ENCODE measurements around the gene KAT2A.

The KAT2A gene

GRCh38 chr17:42135664-42136653, 14.8 kb upstream of the KAT2A start:
- no peak for DNase-seq (ENCODE audit: low spot score)

- no peak for DNase-seq (ENCODE audit: low spot score)
Measured at GRCh38 chr17:42135151-42135550, 14.0 kb upstream of the KAT2A start.

DNA sequence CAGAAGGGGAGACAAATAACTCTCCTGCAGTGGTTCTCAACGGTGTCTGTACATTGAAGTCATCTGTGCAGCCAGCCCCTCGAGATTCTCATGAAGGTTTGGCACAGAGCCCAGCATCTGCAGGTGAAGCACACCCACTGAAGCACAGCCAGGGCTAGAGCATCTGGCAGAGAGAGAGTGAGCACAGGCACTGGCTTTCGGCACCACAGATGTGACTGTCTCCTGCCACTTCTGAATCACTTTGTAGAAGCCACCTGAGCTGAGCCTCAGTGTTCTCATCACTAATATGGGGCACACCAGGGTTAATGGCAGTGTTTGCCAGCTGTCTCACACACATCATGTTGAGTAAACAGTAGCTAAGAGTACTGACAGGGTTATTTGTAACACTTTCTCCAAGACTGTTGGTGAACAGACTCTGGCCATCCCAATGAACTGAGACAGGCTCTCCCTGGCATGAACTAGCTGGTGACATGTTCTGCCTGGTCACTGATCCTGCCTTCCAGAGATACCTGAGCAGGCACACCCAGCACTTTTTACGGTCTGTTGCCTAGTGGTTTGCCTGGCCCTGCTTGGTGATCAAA, 12.4 kb upstream of the KAT2A start:
- DNase-seq (ENCODE audit: low spot score): no peak

GRCh38 chr17:42132941-42133340, 11.8 kb upstream of the KAT2A start:
- DNase-seq (ENCODE audit: low spot score): peak; percentile 96

DNA sequence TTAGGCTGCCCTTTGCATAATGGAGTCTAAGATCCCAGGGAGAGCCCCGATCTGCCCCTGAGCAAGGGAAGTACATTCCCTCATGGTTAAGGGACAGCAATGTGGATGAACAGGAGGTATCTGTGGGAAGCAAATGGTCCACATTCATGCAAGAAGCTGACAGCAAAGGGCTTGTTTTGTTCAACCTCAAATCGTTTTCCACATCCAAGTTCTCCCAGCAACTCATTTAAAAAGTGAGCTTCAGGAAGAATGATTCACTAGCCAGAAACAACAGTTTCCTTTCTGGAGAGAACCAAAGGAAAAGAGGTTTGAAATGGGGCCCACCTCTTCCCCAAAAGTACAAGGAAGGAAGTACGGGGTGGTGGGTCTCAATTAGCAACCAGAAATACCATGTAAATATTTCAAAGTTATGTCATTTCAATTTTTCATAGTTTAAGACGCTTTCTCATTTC, 10.8 kb upstream of the KAT2A start:
- DNase-seq (ENCODE audit: low spot score): no peak

GRCh38 chr17:42131232-42131631, 10.1 kb upstream of the KAT2A start:
- no peak for DNase-seq (ENCODE audit: low spot score)

- DNase-seq (ENCODE audit: low spot score): no peak
Measured at GRCh38 chr17:42130310-42130936, 9.3 kb upstream of the KAT2A start.

DNA sequence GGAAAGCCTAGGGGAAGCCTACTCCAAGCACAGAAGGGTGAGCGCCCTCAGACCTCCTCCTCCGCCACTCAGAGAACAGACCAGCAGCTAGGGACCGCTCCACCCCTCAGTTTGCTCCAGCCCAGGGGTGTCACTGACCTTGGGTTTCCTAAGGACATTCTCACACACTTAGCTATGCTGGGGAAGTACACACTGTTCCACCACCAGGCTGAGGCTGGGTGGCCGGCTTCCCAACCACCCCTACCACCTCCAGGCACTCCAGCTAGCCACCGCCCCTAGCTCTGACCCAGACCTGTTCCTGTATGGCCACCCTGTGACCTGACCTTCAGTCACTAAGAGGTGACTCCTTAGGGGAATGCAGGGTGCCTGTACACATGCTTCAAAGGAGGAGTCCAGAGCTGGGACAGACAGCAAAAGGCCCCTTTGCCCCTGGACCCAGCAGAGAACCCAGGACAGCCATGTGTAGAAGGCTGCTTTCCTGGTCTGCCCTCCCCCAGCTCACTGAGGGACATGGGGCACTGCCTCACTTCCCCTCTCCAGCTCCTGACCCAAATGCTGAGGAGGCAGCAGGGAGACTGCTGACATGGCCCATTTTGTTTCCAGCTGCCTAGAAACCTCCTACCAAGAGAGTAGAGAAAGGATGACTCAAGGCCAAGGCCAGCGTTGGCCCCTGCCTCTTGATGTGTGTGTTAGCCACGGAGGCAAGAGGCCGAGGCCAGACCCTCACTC, 8.1 kb upstream of the KAT2A start:
- DNase-seq (ENCODE audit: low spot score): no peak

DNA sequence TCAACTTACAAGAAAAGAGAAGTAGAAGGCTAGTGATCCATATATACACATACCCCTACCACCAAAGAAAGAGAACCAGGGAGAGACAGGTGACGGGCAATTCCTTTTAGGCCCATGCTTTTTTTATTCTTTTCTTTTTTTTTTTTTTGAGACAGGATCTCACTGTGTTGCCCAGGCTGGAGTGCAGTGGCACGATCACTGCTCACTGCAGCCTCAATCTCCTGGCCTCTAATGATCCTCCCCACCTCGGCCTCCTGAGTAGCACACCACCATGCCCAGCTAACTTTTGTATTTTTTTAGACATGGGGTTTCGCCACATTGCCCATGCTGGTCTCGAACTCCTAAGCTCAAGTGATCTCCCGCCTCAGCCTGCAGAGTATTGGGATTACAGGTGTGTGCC, 6.2 kb upstream of the KAT2A start:
- no peak for DNase-seq (ENCODE audit: low spot score)

DNA sequence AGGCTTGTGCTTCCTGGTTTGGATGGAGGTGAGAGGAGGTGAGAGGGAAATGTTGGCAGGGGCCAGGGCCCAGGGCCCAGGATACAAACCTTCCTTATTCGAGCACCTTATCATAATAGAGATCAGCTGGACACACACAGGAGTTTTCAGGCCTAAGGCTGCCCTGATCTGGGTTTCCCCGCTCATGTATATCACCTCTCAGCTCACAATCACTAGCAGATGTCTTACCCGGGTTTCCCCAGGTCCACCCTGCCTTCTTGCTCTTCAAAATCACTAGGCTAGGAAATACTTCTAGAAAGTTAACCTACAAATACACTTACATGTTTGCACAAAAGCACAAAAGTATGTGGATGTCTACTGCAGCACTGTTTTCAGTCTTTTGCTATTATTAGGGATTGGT, 5.7 kb upstream of the KAT2A start:
- DNase-seq (ENCODE audit: low spot score): no peak

GRCh38 chr17:42125565-42125964, 4.4 kb upstream of the KAT2A start:
- no peak for DNase-seq (ENCODE audit: low spot score)

DNA sequence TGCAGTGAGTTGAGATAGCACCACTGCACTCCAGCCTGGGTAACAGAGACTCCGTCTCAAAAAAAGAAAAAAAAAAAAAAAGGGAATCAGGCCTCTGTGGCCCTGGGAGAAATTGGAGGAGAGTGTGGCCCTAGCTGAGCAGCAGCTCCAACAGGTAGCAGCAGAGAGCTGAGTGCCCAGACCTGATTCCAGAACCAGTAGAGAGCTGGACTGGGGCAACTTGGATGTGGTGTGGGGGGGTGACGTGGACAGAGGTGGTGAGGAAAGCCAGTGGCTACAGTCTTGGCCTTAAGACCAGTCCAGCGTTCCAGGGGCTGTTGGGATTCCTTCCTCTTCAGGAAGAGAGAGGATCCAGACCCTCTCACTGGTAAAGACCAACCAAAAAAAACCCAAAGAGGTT, 3.1 kb upstream of the KAT2A start:
- DNase-seq (ENCODE audit: low spot score): no peak

- DNase-seq (ENCODE audit: low spot score): no peak
Measured at GRCh38 chr17:42122371-42123303, 1.5 kb upstream of the KAT2A start, which contains the start of gene HSPB9. TSS of gene HSPB9 (plus strand) at chr17:42122804. CDS start at chr17:42122851, 47 bp downstream.

DNA sequence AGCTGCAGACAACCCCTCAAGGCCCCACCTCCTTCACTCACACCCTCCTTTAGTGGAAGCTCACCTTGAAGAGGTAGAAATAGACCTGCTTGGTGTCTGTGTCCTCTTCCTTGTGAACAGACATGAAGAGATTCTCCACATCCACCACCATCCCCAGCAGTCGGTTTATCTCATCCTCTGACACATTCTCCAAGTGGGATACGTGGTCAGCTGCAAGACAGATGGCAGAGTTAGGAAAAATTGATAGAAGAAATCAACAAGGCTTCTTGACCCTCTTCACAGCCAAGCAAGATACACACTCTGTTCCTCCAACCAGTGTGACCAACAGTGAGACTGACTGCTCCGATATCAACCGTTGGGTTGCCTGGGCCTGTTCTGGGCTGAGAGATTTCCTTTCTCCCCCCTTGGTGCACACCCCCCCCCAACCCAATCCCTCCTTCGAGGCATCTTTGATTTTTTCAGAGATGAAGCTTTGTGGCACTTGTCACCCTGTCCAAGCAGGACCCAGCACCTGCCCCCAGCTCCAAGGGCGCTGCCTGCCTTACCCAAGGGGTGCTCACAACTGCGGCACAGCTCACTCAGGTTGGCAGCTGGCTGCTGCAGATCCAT, 902 bp downstream of the KAT2A start:
- DNase-seq (ENCODE audit: low spot score): no peak

DNA sequence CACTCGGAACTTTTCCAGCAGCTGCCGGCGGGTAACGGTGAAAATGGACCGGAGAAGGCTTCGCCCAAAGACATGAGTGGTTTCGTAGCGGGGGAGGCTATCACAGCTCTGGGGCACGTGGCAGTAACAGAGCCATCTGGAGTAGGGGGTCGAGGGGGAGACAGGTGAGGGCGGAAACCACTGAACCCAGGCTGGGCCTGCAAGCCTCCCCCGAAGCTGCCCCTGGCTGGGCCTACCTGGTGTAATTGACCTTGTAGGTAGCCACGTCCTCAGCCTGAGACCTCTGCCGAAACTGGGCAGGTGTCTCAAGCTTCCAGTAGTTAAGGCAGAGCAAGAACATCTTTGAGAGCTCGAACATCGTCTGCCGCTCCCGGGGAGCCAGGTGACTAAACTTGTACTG, 1.9 kb downstream of the KAT2A start:
- no peak for DNase-seq (ENCODE audit: low spot score)

- no peak for DNase-seq (ENCODE audit: low spot score)
Measured at GRCh38 chr17:42118545-42118944, 2.6 kb downstream of the KAT2A start.

- DNase-seq (ENCODE audit: low spot score): no peak
Measured at GRCh38 chr17:42118126-42118510, 3.0 kb downstream of the KAT2A start.

GRCh38 chr17:42117397-42118125, 3.6 kb downstream of the KAT2A start:
- no peak for DNase-seq (ENCODE audit: low spot score)

DNA sequence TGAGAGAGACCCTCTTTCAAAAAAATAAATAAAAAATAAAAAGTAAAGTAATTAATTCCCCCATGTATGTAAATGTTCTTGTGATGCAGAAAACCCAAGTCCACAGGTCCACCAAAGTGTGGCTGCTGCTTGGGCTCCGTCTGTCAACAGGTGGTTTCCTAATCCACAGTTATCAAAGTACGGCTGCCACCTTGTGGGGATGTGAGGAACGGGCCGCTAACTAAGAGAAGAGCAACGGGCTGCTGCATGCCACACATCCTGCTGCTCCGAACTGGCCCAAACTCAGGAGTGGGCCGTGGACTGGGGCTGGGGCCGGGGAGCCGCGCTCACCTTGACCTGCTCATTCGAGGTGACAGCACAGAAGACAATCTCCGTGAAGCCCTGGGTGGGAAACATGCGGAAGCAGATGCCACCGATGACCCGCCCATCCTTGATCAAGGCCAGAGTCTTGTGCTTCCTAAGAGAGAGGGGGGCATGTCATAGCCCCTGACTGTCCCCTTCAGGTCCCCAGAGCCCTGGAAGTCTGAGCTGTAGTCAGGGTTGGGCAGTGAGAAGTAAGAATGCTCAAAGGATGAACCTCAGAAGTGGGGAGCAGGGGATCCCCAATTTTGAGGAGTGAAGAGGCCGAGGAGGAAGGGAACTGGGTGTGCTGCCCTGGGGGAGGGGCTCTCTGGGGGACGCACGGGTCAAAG, 4.3 kb downstream of the KAT2A start:
- DNase-seq (ENCODE audit: low spot score): peak; percentile 82
